Omental fat pad (tissue), 4 donors: Measurements from ENCODE around the gene BCAS2. TPM values are rescaled to one million over a fixed set of nuclear protein-coding genes. Genes with fewer than 3 reads are reported as not detected.

ENCODE experiments used
- ATAC-seq: fragments of 150-250 bp; one replicate; pipeline ENCODE4 v1.9.1; 2016; ENCODE audit warnings: mild to moderate bottlenecking, moderate library complexity; ENCODE audit not compliant: low FRiP score
- DNase-seq: peaks from one replicate; pipeline ENCODE4 v3.0.0-alpha.2; 2019; ENCODE audit warnings: low spot score
- total RNA-seq, 4 donors: library from RNA; depleted of rRNA; stranded (reverse); fragments of >200 nt; gene quantifications; one replicate each; pipeline ENCODE4 v1.1.0, GENCODE V29; 2016
- TF ChIP-seq, protein P1 (sequence below), 3 donors: fragments of 450-650 bp; IDR thresholded peaks; one replicate each; pipeline ENCODE4 v1.5.1; 2016 to 2017; ENCODE audit warnings: antibody characterized with exemption in 3 of 3, mild to moderate bottlenecking in 3 of 3, moderate library complexity in 2 of 3

BCAS2 gene
- total RNA-seq, 4 donors from 2014 or later, result 32.3 to 54.3 (median 35.6) TPM

DNA sequence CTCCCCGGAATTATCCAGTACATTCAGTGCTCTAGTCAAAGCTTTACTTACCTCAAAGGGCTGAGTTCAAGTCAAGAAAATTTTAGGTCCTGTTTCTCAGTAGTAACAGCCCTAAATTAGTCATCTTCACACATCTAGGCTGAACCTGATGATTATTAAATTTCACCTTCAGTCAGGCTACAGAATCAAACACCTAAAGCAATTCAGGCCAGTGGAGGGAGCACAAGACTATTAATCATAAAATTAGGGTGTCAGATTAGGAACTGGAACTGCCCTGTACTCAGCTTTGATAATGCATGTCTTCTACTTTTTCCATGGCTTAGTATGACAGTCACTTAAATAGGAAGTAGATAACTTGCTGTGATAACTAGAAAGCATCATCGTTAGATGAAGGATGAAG, 28.4 kb upstream of the BCAS2 start:
- ATAC-seq, result no peak
- TF ChIP-seq, protein P1, sequence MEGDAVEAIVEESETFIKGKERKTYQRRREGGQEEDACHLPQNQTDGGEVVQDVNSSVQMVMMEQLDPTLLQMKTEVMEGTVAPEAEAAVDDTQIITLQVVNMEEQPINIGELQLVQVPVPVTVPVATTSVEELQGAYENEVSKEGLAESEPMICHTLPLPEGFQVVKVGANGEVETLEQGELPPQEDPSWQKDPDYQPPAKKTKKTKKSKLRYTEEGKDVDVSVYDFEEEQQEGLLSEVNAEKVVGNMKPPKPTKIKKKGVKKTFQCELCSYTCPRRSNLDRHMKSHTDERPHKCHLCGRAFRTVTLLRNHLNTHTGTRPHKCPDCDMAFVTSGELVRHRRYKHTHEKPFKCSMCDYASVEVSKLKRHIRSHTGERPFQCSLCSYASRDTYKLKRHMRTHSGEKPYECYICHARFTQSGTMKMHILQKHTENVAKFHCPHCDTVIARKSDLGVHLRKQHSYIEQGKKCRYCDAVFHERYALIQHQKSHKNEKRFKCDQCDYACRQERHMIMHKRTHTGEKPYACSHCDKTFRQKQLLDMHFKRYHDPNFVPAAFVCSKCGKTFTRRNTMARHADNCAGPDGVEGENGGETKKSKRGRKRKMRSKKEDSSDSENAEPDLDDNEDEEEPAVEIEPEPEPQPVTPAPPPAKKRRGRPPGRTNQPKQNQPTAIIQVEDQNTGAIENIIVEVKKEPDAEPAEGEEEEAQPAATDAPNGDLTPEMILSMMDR (IDR thresholded peaks at IDR 0.05), result no peak
- no peak for DNase-seq

DNA sequence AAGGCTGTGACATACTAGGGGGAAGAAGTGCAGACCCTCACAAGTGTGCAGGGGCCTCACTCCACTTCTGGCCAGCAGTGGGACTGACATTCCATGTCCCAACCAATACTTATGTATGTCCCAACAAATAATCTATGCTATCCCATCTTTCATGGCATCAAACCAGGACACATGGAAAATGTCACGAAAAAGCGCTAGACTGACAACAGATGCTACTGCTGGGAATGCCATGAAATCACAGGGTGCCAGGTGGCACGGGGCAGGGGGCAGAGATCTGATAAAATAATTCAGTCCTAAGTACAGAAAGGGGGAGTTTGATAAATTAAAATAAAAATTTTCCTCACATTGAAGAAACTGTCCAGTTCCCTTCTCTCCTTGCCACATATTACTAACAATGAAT, 27.6 kb upstream of the BCAS2 start:
- TF ChIP-seq, protein P1 (IDR thresholded peaks at IDR 0.05), result no peak
- no peak for ATAC-seq
- no peak for DNase-seq

DNA sequence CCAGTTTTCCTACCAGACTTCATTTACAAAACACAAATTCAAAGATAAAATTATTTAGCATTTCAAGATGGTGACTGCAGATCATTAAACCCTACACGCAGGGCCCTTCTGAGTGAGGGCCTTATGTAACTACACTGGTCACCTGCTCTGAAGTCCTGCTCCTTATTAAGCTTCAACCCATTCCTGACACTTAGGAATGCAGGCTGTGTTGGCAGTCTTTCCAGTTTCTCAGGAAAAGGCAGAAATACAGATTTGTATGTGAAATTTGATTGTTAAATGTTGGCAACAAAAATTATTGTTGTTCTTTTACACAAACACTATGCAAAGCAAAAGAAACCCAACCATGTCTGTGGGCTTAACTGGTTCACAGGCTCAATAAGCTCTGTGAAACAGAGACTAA, 25.8 kb upstream of the BCAS2 start:
- no peak for DNase-seq
- TF ChIP-seq, protein P1 (IDR thresholded peaks at IDR 0.05), result no peak
- no peak for ATAC-seq

DNA sequence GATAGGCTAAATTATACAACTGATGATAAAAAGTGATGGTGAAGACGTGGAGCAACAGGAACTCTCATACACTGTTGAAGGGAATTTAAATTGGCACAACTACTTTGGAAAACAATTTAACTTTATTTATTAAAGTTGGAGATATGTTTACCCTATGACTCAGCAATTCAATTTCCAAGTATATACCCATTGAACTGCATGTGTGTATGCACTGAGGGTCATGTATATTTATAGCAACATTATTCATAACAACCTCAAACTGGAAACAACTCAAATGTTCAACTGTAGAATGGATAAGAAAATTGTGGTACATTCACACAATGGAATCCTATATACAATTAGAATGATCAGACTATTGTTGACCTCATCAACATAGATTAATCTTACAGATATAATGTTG, 16.5 kb upstream of the BCAS2 start:
- DNase-seq (no peak), ATAC-seq (no peak)
- TF ChIP-seq, protein P1 (IDR thresholded peaks at IDR 0.05), result no peak

DNA sequence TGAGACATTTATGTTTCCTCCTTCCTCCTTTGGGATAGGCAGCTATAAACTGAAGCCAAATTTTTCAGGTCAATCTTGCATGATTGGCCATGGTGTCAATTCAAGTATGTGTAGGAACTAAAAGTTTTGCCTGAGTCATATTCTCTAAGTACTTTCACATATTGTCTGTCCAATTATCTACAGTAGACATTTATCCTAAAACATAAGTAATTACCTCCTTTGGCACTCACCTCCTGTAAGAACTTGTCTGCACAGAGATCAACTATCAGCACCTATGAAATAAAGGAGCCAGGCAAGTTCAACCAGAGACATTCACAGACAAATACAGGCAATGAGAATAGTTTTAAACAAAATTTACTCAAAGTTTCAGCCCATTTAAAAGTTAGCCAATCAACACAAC, 14.2 kb upstream of the BCAS2 start:
- DNase-seq (no peak), ATAC-seq (no peak)
- TF ChIP-seq, protein P1 (IDR thresholded peaks at IDR 0.05), result no peak

DNA sequence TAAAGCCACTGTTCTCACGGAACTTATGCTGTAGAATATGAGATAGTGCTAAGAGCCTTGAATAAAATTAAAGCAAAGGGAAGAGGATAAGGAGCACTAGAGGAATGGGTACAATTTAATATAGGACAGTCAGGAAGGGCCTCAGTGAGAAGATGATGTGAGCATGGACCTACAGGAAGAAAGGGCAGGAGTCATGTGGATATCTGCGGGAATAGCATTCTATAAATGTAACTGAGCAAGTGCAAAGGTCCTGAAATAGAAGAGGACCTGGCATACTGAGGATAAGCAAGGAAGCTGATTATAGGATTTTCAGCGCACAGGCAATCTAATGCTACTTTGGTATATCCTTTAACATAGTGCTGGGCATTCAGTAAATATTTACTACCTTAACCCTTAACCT, 12.6 kb upstream of the BCAS2 start:
- DNase-seq, result no peak
- no peak for ATAC-seq

DNA sequence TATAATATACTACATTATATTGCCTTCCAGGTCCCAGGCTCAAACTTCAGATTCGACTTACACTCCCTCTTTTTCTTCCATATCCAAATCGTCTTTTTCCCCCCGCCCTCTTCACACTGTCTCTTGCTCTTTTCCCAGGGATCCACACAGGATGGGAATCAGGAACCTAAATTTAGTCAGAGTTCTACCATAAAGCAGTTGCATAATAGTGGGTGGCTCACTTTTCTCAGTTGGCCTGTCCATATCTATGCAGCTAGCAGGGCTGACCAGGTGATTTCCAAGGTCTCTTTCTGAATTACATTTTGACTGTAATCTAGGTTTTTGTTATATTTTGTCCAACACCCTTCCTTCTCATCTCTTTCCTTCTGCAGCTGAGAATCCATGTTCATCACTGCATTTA, 7.7 kb upstream of the BCAS2 start:
- TF ChIP-seq, protein P1 (IDR thresholded peaks at IDR 0.05), result no peak
- DNase-seq (no peak), ATAC-seq (no peak)

More for the DNA sequence above, 12.6 kb upstream of the BCAS2 start:
- TF ChIP-seq, protein P1 (IDR thresholded peaks at IDR 0.05), result no peak
